Measurements from ENCODE around the gene WNK4. TPM values are rescaled to one million over a fixed set of nuclear protein-coding genes. Genes with fewer than 3 reads are reported as not detected.
A peak's percentile ranks its signal among the peaks of the same experiment; 100 is the strongest.

Gene WNK4
- total and polyA plus RNA-seq, 8 donors: 1.1 to 30.4 (median 2.7) TPM

- intact Hi-C loops (cut with DNase I; ENCODE audit: low total_unique reads): loop anchor here (5.0 kb wide), 1 partner anchor 97 kb away; no protein-coding TSS in a partner anchor
- WGBS, 5 donors: 85 to 96% (median 89%) methylated on average over 5 to 12 of the region's 12 CpGs
- peak overlapping the region in 4 of 5 donors; percentile 8 to 49 (median 44) for H3K27ac ChIP-seq
- TF ChIP-seq CTCF (IDR thresholded peaks at IDR 0.05) (no peak), EP300 (IDR thresholded peaks at IDR 0.05) (no peak), POLR2A (IDR thresholded peaks at IDR 0.05) (no peak), POLR2AphosphoS5 (IDR thresholded peaks at IDR 0.05) (no peak)
- H3K36me3 ChIP-seq: peaks cover 36 to 58% (median 56%) of the 10 kb centered on the region in 4 donors
- H3K9me3 ChIP-seq: no peaks in the 10 kb centered on the region
- peaks cover 13 to 51% (median 35%) of the 10 kb centered on the region in 4 donors for H3K4me1 ChIP-seq
- DNase-seq: no peak
- H3K27me3 ChIP-seq: no peaks in the 10 kb centered on the region
- H3K4me3 ChIP-seq: no peak overlapping the region
Measured at GRCh38 chr17:42845556-42845917, 65.1 kb downstream of the WNK4 start.

- Histone ChIP-seq H3K4me1 (peaks cover 13 to 56% (median 37%) of the 10 kb centered on the region in 4 donors), H3K9me3 (no peaks in the 10 kb centered on the region), H3K4me3 (no peak overlapping the region), H3K36me3 (peaks cover 31 to 53% (median 50%) of the 10 kb centered on the region in 4 donors), H3K27ac (peak overlapping the region in 4 of 5 donors; percentile 8 to 49 (median 44)), H3K27me3 (no peaks in the 10 kb centered on the region)
- WGBS, 5 donors: 51 to 70% (median 61%) methylated on average over 7 of the region's 7 CpGs
- TF ChIP-seq POLR2A (IDR thresholded peaks at IDR 0.05) (no peak), POLR2AphosphoS5 (IDR thresholded peaks at IDR 0.05) (no peak), EP300 (IDR thresholded peaks at IDR 0.05) (no peak)
- intact Hi-C loops (cut with DNase I; ENCODE audit: low total_unique reads): loop anchor here (5.0 kb wide), 1 partner anchor 96 kb away; no protein-coding TSS in a partner anchor
- no peak for DNase-seq
Measured at GRCh38 chr17:42845918-42846593, 65.6 kb downstream of the WNK4 start.

Small RNAs within 50 kb of the gene (small RNA-seq; reads per million reads assigned to genes)
- gene HMGN2P15 (0 reads per million in 4 donors), gene MIR6781 (0 reads per million in 4 donors)

Other genes with a start within 250 kb of the WNK4 start
- gene NAGLU, start 244.4 kb upstream of the WNK4 start, total RNA-seq: 10 to 100 TPM; 11.7 to 55.8 (median 22.9) TPM
- gene NAGLU, start 244.4 kb upstream of the WNK4 start, polyA plus RNA-seq: 10 to 100 TPM; 16.7 to 22.4 (median 19.9) TPM
- 1 to 10 TPM in 1 of 5 donors, under 1 TPM in 1, not detected in 3; 0.55 to 1.8 TPM for gene HSD17B1, start 227.7 kb upstream of the WNK4 start, total RNA-seq
- gene HSD17B1, start 227.7 kb upstream of the WNK4 start, polyA plus RNA-seq: 1 to 10 TPM; 2.7 to 4.8 (median 4.6) TPM
- gene COASY, start 218.5 kb upstream of the WNK4 start, total RNA-seq: 100 to 1,000 TPM in 1 of 5 donors, 10 to 100 TPM in 4; 15.6 to 127 (median 43.5) TPM
- gene COASY, start 218.5 kb upstream of the WNK4 start, polyA plus RNA-seq: 10 to 100 TPM; 79.6 to 93.4 (median 88.4) TPM
- gene MLX, start 213.5 kb upstream of the WNK4 start, total RNA-seq: 100 to 1,000 TPM in 1 of 5 donors, 10 to 100 TPM in 4; 39.7 to 101 (median 62.5) TPM
- 10 to 100 TPM; 39.1 to 83.4 (median 55.5) TPM for gene MLX, start 213.5 kb upstream of the WNK4 start, polyA plus RNA-seq
- gene PSMC3IP, start 202.9 kb upstream of the WNK4 start, total RNA-seq: 1 to 10 TPM in 2 of 5 donors, under 1 TPM in 1, not detected in 2; 0.89 to 3.3 (median 2.4) TPM
- 1 to 10 TPM; 5.1 to 6.5 (median 5.2) TPM for gene PSMC3IP, start 202.9 kb upstream of the WNK4 start, polyA plus RNA-seq
- 10 to 100 TPM; 21.1 to 74.8 (median 51.0) TPM for gene RETREG3, start 171.2 kb upstream of the WNK4 start, total RNA-seq
- gene RETREG3, start 171.2 kb upstream of the WNK4 start, polyA plus RNA-seq: 10 to 100 TPM in 2 of 3 donors, 1 to 10 TPM in 1; 9.5 to 20.4 (median 15.4) TPM
- 10 to 100 TPM; 18.5 to 72.4 (median 49.2) TPM for gene TUBG1, start 170.9 kb upstream of the WNK4 start, total RNA-seq
- gene TUBG1, start 170.9 kb upstream of the WNK4 start, polyA plus RNA-seq: 10 to 100 TPM; 33.3 to 51.5 (median 42.2) TPM
- gene TUBG2, start 121.3 kb upstream of the WNK4 start, total RNA-seq: 100 to 1,000 TPM in 2 of 5 donors, 10 to 100 TPM in 2, 1 to 10 TPM in 1; 4.3 to 181 (median 15.8) TPM
- gene TUBG2, start 121.3 kb upstream of the WNK4 start, polyA plus RNA-seq: 10 to 100 TPM; 13.3 to 17.1 (median 15.9) TPM
- 10 to 100 TPM; 16.5 to 96.0 (median 28.0) TPM for gene PLEKHH3, start 103.6 kb upstream of the WNK4 start, total RNA-seq
- gene PLEKHH3, start 103.6 kb upstream of the WNK4 start, polyA plus RNA-seq: 10 to 100 TPM; 19.1 to 74.4 (median 52.9) TPM
- gene CCR10, start 98.8 kb upstream of the WNK4 start, total RNA-seq: 10 to 100 TPM in 1 of 5 donors, 1 to 10 TPM in 3, not detected in 1; 1.7 to 11.7 (median 7.0) TPM
- 1 to 10 TPM in 1 of 3 donors, under 1 TPM in 2; 0.55 to 1.4 (median 0.56) TPM for gene CCR10, start 98.8 kb upstream of the WNK4 start, polyA plus RNA-seq
- gene CNTNAP1, start 98.1 kb upstream of the WNK4 start, total RNA-seq: 10 to 100 TPM in 2 of 5 donors, 1 to 10 TPM in 3; 6.7 to 13.3 (median 9.0) TPM
- 1 to 10 TPM in 2 of 3 donors, under 1 TPM in 1; 0.76 to 2.7 (median 2.6) TPM for gene CNTNAP1, start 98.1 kb upstream of the WNK4 start, polyA plus RNA-seq
- gene EZH1, start 35.6 kb upstream of the WNK4 start, total RNA-seq: 100 to 1,000 TPM in 1 of 5 donors, 10 to 100 TPM in 4; 28.1 to 512 (median 35.6) TPM
- 10 to 100 TPM in 1 of 3 donors, 1 to 10 TPM in 2; 6.3 to 16.0 (median 6.7) TPM for gene EZH1, start 35.6 kb upstream of the WNK4 start, polyA plus RNA-seq
- gene RAMP2, start 19.4 kb upstream of the WNK4 start, total RNA-seq: 10 to 100 TPM in 2 of 5 donors, not detected in 3; 10.4 to 15.2 TPM
- gene RAMP2, start 19.4 kb upstream of the WNK4 start, polyA plus RNA-seq: 10 to 100 TPM in 2 of 3 donors, 1 to 10 TPM in 1; 8.6 to 20.0 (median 19.2) TPM
- gene VPS25, start 7.2 kb upstream of the WNK4 start, total RNA-seq: 10 to 100 TPM in 3 of 5 donors, 1 to 10 TPM in 2; 4.1 to 66.5 (median 12.9) TPM
- 10 to 100 TPM; 71.8 to 79.6 (median 75.5) TPM for gene VPS25, start 7.2 kb upstream of the WNK4 start, polyA plus RNA-seq
- 100 to 1,000 TPM in 3 of 5 donors, 10 to 100 TPM in 2; 22.2 to 166 (median 121) TPM for gene COA3, start 18.1 kb downstream of the WNK4 start, total RNA-seq
- gene COA3, start 18.1 kb downstream of the WNK4 start, polyA plus RNA-seq: 100 to 1,000 TPM; 201 to 268 (median 201) TPM
- 1 to 10 TPM in 2 of 5 donors, under 1 TPM in 1, not detected in 2; 0.29 to 2.2 (median 1.3) TPM for gene CNTD1, start 18.3 kb downstream of the WNK4 start, total RNA-seq
- 1 to 10 TPM; 1.3 to 2.4 (median 1.3) TPM for gene CNTD1, start 18.3 kb downstream of the WNK4 start, polyA plus RNA-seq
- 100 to 1,000 TPM in 3 of 5 donors, 10 to 100 TPM in 2; 53.1 to 192 (median 124) TPM for gene BECN1, start 43.7 kb downstream of the WNK4 start, total RNA-seq
- gene BECN1, start 43.7 kb downstream of the WNK4 start, polyA plus RNA-seq: 10 to 100 TPM; 40.3 to 86.1 (median 65.2) TPM
- gene PSME3, start 52.8 kb downstream of the WNK4 start, total RNA-seq: 10 to 100 TPM; 26.4 to 74.4 (median 70.0) TPM
- gene PSME3, start 52.8 kb downstream of the WNK4 start, polyA plus RNA-seq: 10 to 100 TPM; 27.1 to 75.8 (median 61.5) TPM
- 1 to 10 TPM in 1 of 5 donors, under 1 TPM in 2, not detected in 2; 0.87 to 3.0 (median 0.92) TPM for gene AOC2, start 64.0 kb downstream of the WNK4 start, total RNA-seq
- gene AOC2, start 64.0 kb downstream of the WNK4 start, polyA plus RNA-seq: under 1 TPM in 2 of 3 donors, not detected in 1; 0.50 to 0.55 TPM
- 10 to 100 TPM; 20.9 to 67.9 (median 42.0) TPM for gene AOC3, start 70.6 kb downstream of the WNK4 start, total RNA-seq
- gene AOC3, start 70.6 kb downstream of the WNK4 start, polyA plus RNA-seq: 10 to 100 TPM in 1 of 3 donors, 1 to 10 TPM in 2; 6.2 to 46.9 (median 9.3) TPM
- gene G6PC1, start 120.2 kb downstream of the WNK4 start, total RNA-seq: 1 to 10 TPM in 1 of 5 donors, not detected in 4; 4.0 TPM
- not detected for gene G6PC1, start 120.2 kb downstream of the WNK4 start, polyA plus RNA-seq
- 10 to 100 TPM in 4 of 5 donors, 1 to 10 TPM in 1; 6.4 to 64.0 (median 26.8) TPM for gene AARSD1, start 183.8 kb downstream of the WNK4 start, total RNA-seq
- gene AARSD1, start 183.8 kb downstream of the WNK4 start, polyA plus RNA-seq: 10 to 100 TPM; 37.7 to 61.2 (median 56.7) TPM
- gene PTGES3L, start 199.5 kb downstream of the WNK4 start, total RNA-seq: 1 to 10 TPM in 3 of 5 donors, not detected in 2; 3.6 to 9.8 (median 8.3) TPM
- gene PTGES3L, start 199.5 kb downstream of the WNK4 start, polyA plus RNA-seq: 1 to 10 TPM in 2 of 3 donors, not detected in 1; 1.3 to 2.9 TPM
- gene RUNDC1, start 200.0 kb downstream of the WNK4 start, total RNA-seq: 10 to 100 TPM; 12.9 to 51.6 (median 15.2) TPM
- 1 to 10 TPM; 5.8 to 7.1 (median 6.6) TPM for gene RUNDC1, start 200.0 kb downstream of the WNK4 start, polyA plus RNA-seq
- 1,000 to 10,000 TPM in 3 of 5 donors, 100 to 1,000 TPM in 2; 251 to 1,639 (median 1,099) TPM for gene RPL27, start 217.8 kb downstream of the WNK4 start, total RNA-seq
- 1,000 to 10,000 TPM; 2,693 to 4,199 (median 4,058) TPM for gene RPL27, start 217.8 kb downstream of the WNK4 start, polyA plus RNA-seq
- 100 to 1,000 TPM in 1 of 5 donors, 10 to 100 TPM in 2, 1 to 10 TPM in 2; 4.0 to 145 (median 19.5) TPM for gene IFI35, start 226.2 kb downstream of the WNK4 start, total RNA-seq
- gene IFI35, start 226.2 kb downstream of the WNK4 start, polyA plus RNA-seq: 10 to 100 TPM; 37.6 to 53.0 (median 46.4) TPM
- 10 to 100 TPM in 4 of 5 donors, 1 to 10 TPM in 1; 8.2 to 71.7 (median 55.8) TPM for gene VAT1, start 241.8 kb downstream of the WNK4 start, total RNA-seq
- gene VAT1, start 241.8 kb downstream of the WNK4 start, polyA plus RNA-seq: 10 to 100 TPM; 26.5 to 73.6 (median 65.7) TPM
- gene RND2, start 244.6 kb downstream of the WNK4 start, total RNA-seq: 1 to 10 TPM in 3 of 5 donors, under 1 TPM in 1, not detected in 1; 0.37 to 5.8 (median 2.1) TPM
- gene RND2, start 244.6 kb downstream of the WNK4 start, polyA plus RNA-seq: 1 to 10 TPM in 2 of 3 donors, under 1 TPM in 1; 0.50 to 1.2 (median 1.2) TPM

All from stomach (tissue), 9 donors.